ENCODE data around the gene DPEP2NB.

DPEP2NB gene, protein sequence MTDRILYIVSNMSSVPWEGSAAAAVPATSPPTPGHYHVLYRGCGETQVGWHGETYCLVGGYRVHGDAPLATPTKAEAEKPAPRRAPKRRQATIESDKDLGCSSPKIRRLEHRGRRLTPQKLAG

DNA sequence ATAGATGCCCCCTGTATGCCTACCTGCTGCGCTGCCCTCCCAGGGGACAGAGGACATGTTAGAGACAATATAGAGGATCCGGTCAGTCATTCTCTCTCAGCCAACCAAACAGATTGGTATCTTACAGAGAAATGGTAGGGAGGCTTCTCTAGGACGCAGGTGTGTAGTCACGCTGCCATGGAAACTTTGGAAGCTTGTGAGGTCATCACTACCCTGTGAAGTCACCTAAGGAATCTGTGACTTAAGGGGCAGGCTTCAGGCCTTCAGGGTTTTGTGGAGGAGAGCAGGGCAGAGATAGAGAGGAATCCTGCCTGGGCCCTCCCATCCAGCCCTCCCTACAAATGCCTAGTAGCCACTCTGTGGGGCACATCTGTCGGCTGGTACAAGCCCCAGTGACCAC is at the start of gene DPEP2NB:
DPEP2NB (minus strand) TSS at position 231 of the 400 bp plus-strand sequence; CDS start at position 90, 141 bp downstream.
- no peak for DNase-seq (ENCODE audit: low read depth, low spot score)

DNA sequence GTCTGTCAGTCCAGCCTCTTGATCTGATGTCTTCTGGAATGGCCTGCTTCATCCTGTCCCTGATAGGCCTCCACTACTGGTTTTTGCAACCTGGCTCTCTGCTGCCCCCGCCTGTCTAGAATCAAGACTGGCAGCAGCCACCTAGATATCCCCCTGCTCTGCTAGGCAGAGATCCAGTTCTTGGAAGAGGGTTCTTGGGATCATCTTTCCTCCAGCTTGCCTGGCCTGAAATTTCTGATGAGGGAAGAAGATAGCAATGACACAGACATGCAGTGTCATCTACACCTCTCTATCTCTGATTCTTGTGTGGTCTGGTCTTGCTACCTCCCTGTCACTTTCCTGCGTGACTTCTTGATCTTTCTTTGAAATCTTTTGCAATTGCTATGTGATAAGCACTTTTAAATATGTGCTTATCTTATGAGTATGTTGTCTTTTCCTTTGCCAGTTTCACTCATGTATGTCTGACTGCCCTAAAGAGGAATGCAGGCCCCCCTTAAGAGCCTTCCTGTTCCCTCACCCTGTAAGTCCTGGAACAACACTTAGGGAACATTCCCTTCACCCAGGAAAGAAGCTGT is 49.2 kb upstream of the DPEP2NB start:
- peak; percentile 83 for DNase-seq (ENCODE audit: low read depth, low spot score)

DNA sequence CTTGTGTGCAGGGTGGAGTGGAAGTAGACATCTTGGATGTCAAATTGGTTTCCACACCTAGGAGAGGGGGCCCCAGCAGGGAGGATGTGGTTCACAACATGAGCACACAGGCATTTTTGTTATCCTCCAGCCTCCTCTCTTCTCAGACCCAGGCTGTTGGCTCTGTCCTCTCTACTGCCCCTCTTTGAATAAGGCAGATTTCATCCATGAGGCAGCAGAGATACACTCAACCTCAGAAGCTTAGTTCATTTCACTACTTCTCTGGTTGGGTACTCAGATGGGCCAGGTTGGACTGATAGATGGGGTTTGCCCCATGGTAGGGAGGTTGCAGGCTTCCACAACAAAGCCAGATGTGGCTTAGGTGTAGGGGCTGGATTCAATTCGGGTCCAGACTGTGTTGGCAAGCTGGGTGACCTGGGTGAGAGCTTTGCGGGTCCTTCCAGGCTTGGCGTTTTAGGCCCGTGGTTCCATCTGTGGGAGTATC is 47.2 kb upstream of the DPEP2NB start:
- no peak for DNase-seq (ENCODE audit: low read depth, low spot score)

DNA sequence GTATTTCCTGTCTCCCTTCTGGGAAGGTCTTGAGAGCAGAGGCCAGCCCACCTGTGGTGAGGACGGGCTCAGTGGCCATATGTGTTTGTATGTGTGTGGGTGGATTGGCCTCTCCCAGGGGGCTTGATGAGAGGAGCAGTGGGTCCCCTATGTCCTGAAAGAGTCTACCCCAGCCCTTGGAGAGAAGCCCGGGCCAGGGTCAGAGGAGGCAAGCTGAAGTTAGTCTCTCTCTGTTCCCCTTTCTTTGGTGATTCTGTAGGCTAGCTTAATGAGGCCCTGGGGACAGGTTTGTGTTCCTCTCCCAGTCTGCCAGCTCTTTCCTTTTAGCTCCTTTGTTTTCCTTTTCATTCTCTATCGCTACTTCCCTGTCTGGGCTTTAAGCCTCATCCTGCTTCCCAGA is 45.7 kb upstream of the DPEP2NB start:
- no peak for DNase-seq (ENCODE audit: low read depth, low spot score)

DNA sequence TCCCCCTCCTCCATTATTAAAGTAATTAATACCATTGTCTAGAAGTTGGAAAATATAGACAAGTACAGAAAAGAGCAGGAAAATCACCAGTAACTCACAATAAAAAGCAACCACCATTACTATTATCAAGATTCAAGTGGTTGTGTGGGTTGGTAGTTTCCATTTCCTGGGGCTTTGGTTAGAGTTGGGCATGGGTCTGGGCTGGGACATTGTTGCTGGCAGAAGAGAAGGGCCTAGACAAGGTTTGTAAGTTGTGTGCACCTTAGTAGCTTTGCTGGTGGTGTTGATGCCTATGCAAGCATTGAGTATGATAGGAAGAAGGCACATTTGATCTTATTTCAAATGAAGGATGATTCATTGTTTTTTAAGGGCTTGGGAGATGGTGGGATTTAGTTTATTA is 44.1 kb upstream of the DPEP2NB start:
- no peak for DNase-seq (ENCODE audit: low read depth, low spot score)

DNA sequence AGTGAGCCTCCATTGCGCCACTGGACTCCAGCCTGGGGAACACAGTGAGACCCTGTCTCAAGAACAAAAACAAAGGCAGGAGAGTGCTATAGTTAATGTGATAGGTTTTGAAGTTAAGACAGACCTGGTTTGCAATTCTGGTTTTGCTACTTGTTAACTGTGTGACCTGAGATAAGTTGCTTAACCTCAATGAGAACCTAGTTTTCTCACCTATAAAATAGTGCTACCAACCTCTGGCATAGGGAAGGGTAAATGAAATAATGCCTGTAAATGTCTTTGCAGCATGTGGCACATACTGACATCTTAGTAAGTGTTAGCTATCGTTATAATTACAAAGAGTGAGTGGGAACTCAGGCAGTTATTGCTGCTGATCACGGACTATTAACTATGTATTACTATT is 39.7 kb upstream of the DPEP2NB start:
- no peak for DNase-seq (ENCODE audit: low read depth, low spot score)

DNA sequence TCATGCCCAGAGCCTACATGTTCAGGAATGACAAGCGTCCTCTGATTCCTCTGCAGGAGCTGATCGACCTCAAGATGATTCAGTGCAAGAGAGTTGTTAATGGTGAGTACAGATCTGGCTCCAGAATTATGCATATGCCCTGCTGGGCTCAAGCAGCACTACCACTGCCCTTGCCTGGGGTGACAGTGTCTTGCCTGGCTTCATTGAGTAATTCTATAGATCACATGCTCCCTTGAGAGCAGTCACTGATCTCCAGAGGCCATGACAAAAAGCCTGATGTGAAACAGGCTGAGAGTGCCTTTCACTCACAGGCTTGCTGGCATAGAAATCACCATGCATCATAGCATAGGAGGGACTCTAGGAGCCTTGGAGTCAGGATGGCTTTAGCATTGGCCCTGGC is 33.7 kb upstream of the DPEP2NB start:
- DNase-seq (ENCODE audit: low read depth, low spot score), result no peak

DNA sequence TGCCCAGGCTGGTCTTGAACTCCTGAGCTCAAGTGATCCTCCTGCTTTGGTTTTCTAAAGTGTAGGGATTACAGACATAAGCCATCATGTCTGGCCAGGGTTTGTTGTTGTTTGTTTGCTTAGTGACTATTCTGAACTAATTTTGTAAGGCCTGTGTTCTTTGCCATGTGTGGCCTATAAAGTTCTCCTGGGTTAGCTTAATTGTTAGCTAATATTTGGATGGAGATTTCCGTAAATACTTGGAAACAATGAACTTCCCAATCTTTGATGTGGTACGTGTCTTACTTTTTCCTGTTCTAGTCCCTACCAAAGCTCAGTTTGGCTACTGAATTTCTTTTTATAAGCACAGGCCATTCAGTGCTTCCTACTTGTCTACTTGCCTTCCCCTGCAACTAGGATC is 32.3 kb upstream of the DPEP2NB start:
- no peak for DNase-seq (ENCODE audit: low read depth, low spot score)

DNA sequence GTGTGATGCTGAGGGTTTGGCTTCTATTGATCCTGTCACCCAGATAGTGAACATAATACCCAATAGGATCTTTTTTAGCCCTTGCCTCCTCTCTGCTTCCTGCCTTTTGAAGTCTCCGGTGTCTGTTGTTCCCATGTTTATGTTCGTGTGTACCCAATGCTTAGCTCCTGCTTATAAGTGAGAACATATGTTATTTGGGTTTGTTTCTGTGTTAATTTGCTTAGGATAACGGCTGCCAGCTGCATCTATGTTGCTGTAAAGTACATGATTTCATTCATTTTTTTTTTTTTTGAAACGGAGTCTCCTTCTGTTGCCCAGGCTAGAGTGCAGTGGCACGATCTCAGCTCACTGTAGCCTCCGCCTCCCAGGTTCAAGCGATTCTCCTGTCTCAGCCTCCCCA is 30.4 kb upstream of the DPEP2NB start:
- no peak for DNase-seq (ENCODE audit: low read depth, low spot score)

DNA sequence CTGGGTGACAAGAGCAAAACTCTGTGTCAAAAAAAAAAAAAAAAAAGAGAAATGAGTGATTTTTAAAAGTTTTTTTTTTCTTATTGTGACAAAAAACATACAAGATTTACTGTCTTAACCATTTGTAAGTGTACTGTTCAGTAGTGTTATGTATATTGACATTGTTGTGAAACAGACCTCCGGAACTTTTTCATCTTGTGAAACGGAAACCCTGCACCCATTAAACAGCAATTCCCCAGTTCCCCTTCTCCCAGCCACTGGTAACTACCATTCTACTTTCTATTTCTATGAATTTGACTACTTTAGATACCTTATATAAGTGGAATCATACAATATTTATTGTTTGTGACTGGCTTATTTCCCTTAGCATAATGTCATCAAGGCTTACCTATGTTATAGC is 26.1 kb upstream of the DPEP2NB start:
- no peak for DNase-seq (ENCODE audit: low read depth, low spot score)

DNA sequence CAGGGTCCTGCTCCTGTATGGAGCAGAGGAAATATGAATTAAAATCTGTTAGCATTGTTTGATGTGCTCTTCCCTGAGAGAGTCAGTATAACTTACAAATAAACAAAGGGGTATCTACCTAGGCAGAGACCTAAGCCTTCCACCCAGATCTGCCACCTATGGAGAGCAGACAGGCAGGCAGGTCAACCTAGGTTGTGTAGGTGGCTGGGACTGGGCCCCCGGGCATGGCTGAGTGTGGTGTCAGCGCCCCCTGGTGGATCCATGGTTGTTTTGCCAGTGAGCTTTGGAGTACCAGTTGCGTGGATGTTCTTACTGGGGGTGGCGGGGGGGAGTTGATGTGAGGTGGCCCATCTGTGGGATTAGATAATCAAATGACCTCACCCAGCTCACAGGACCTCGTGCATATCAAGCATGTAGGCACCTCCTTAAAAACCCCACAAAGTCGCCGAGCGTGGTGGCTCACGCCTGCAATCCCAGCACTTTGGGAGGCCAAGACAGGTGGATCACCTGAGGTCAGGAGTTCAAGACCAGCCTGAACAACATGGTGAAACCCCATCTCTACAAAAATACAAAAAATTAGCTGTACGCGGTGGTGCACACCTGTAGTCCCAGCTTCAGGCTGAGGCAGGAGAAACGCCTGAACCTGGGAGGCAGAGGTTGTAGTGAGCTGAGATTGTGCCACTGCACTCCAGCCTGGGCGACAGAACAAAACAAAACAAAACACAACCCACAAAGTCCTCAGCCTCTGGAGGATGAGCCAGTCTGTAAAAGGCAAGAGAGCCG is 25.0 kb upstream of the DPEP2NB start:
- peak; percentile 82 for DNase-seq (ENCODE audit: low read depth, low spot score)

DNA sequence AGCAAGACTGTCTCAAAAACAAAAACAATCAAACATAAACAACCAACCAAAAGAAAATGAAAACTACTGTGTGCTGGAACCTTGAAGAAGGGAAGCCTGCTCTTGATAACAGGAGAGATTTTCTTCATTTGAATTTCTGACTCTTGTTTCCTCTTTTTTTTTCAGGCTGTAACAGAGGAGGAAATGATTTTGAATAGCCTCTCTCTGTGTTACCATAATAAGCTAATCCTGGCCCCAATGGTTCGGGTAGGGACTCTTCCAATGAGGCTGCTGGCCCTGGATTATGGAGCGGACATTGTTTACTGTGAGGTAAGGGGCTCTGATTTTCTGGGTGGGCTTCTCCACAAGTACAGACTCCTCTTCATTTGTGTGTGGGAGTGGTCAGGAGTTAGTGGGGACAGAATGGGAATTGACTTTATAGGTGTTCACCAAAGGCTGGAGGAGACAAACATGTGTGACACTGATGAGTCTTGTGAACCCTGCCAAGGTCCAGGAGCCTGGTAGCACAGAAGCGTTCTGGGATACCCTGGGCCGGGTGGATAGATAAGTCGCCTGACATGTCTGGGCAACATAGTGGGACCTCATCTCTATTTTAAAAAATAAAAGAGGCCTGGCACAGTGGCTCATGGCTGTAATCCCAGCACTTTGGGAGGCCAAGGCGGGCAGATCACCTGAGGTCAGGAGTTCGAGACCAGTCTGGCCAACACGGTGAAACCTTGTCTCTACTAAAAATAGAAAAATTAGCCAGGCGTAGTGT is 22.3 kb upstream of the DPEP2NB start:
- no peak for DNase-seq (ENCODE audit: low read depth, low spot score)

DNA sequence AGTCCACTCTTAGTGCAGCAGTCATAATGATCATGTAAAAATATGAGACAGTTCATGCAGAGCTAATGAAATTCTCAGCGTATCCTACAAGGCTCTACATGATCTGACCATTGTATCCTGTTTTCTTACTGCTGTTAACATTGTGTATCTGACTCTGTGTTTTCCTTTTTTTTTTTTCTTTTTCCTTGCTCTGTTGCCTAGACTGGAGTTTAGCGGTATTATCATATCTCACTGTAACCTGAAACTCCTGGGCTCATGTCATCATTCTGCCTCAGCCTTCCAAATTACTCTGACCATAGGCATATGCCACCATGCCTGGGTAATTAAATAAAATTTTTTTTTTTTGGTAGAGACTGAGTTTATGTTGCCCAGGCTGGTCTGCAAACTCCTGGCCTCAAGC is 19.5 kb upstream of the DPEP2NB start:
- DNase-seq (ENCODE audit: low read depth, low spot score), result no peak

DNA sequence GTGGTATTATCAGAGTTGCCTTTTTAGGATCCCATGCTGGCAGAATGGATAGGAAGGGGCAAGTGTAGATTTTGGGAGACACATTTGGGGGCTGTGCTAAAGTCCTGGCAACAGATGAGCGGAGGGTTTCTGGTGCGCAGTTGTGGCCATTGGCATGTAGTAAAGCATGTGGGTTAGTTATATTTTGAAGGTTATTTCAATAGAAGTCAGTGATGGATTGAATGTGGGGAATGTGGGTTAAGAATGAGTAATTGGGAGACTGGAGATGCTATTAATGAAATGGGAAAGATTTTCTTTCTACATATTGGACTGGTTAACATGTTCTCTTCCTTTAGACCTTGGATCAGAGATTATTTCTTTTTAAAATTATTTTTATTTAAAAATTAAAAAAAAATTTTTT is 17.4 kb upstream of the DPEP2NB start:
- peak; percentile 29 for DNase-seq (ENCODE audit: low read depth, low spot score)

DNA sequence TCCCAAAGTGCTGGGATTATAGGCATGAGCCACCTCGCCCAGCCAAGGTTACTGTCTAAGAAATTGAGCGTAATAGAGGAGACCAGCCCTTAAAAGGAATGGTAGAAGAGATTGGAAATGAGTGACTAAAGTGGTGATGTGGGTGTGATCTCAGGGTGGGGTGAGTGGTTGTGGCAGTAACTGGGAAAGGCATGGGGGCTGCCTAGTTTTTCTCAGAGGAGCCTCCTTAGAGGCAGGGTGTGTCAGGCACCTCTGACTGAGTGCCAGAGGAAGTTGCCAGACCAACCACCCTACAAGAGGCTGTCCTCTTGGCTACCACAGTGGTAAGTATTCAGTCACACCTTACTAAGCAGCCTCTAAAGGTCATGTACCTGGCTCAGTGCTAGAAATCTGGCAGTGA is 16.2 kb upstream of the DPEP2NB start:
- DNase-seq (ENCODE audit: low read depth, low spot score), result peak; percentile 12

DNA sequence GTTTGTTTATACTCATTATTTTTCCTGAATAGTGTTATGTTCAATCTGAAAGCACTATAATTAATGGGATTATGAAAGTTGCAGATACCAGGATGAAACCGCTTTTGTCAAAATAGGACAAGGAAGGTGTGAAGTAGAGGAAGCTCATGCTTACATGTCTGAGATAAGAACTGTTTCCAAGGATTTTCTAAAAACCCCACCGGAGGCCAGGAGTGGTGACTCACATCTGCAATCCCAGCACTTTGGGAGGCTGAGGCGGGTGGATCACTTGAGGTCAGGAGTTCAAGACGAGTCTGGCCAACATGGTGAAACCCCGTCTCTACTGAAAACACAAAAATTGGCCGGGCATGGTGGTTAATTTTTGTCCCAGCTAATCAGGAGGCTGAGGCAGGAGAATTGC is 14.4 kb upstream of the DPEP2NB start:
- DNase-seq (ENCODE audit: low read depth, low spot score), result peak; percentile 49

DNA sequence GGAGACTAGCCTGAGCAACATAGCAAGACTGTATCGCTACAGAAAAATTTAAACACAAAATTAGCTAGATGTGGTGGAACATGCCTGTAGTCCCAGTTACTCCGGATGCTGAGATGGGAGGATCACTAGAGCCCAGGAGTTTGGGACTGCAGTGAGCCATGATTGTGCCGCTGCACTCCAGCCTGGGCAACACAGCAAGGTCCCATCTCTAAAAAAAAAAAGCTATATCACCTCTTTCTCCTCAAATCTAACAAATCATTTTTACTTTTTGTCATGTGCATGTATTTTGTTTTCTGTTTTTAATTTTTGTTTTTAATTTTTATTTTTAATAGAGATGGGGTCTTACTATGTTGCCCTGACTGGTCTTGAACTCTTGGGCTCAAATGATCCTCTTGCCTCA is 13.3 kb upstream of the DPEP2NB start:
- DNase-seq (ENCODE audit: low read depth, low spot score), result no peak

DNA sequence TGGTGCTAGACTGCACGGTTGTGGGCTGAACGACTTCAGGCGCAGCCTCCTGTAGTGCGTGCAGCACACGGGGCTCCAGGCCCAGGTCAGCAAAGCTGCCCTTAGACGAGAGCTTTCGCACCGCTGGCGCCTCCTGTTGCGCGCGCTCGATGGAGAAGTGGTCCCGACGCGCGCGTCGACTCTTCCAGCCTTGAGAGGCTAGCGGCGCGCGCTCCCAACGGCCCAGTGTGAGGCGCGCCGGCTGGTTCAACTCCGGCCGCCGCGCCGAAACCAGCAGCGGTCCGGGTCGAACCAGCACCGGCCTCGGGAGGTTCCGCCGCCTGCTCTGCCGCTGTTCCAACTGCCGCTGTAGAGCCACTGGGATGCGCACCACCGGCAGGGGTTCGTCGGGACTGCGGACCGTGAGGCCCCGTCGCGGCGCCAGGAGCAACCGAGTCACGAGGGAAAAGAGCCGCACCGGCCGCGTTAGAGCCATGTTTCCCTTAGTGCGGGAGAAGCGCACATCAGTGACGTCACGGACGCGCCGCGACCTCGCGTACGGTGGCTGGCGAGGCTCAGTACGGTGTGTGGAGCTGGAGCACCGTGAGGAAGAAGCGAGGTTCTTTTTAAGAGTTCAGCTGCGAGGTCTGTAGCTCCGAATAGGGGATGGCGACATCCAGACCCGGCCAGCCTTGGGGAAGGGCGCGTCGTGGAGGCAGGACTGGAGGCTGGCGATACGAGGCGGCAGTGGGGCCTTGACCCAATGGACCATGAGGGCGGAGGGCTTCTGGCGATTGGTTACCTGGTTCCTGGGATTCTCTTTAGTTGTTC is 7.2 kb upstream of the DPEP2NB start, which contains the start of the genes DDX28 and DUS2:
DDX28 (minus strand) TSS at position 505 of the 810 bp plus-strand sequence; CDS start at position 475, 30 bp downstream.
DUS2 (plus strand) TSS at position 557 of the 810 bp plus-strand sequence. CDS start 14,740 bp downstream, outside the sequence.
- DNase-seq (ENCODE audit: low read depth, low spot score), result peak; percentile 98

DNA sequence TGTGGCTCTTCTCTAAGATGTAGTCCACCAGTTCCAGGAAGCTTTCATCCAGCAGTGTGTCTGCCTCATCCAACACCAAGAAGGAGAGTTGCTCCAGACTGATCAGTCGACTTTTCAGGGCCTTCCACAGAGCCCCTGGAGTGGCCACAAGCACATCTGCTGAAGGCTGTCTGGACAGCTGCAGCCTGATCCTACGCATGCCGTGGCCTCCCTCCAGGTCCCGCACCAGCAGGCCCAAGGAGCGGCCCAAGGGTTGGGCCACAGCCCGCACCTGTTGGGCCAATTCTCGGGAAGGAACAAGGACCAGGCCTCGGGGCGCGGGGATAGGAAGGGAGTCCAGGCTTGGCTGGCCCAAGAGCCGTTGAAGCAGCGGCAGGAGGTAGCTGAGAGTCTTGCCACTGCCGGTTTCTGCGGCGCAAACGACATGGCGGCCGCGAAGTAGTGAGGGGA is 6.6 kb upstream of the DPEP2NB start:
- no peak for DNase-seq (ENCODE audit: low read depth, low spot score)

DNA sequence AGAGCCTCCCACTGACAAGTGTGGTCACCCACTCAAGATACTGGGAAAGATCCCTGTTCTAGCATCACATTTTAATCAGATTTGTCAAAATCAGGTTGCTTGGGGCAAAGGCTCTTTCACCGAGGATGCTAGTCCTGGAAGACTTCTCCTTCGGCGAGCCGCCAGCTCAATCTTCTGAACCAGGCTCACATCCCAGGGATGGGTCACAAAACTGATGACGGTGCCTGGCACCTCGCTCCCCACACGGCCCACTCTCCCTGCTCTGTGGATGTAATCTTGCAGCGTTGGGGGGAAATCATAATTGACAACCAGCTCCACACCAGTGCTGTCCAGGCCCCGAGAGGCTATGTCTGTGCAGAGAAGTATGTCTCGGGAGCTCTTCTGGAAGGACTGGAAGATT is 5.8 kb upstream of the DPEP2NB start:
- DNase-seq (ENCODE audit: low read depth, low spot score), result no peak

DNA sequence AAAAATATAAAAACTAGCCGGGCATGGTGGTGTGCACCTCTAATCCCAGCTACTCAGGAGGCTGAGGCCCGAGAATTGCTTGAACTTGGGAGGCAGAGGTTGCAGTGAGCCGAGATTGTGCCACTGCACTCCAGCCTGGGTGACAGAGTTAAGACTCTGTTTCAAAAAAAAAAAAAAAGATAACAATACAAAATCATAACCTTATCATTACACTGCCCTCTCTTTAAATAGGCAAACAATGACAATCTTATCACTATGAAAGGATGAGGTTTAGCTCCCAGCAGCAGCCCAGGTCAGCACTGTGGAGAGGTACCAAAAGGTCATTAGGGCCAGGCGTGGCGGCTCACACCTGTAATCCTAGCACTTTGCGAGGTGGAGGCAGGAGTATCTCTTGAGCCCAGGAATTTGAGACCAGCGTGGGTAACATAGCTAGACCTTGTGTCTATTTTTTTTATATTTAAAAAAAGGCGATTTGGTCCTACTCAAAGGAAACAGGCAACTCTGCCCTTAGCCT is 3.5 kb upstream of the DPEP2NB start:
- DNase-seq (ENCODE audit: low read depth, low spot score), result no peak
